ENCODE measurements around the gene KRT4.

Gene KRT4

GRCh38 chr12:52805000-52805399, 8.9 kb downstream of the KRT4 start:
- DNase-seq (ENCODE audit: low spot score) = no peak
- in situ Hi-C loops (cut with MboI; ENCODE audit: low sequenced_read_pairs, unreplicated experiment) = no loop called here
- no peak for TF ChIP-seq CTCF (IDR thresholded peaks at IDR 0.05; ENCODE audit: borderline replicate concordance, control extremely low read depth, extremely low read depth, insufficient read depth, missing control alignments)

GRCh38 chr12:52802442-52802841, 11.5 kb downstream of the KRT4 start:
- TF ChIP-seq CTCF (IDR thresholded peaks at IDR 0.05; ENCODE audit: borderline replicate concordance, control extremely low read depth, extremely low read depth, insufficient read depth, missing control alignments) = no peak
- DNase-seq (ENCODE audit: low spot score) = no peak
- in situ Hi-C loops (cut with MboI; ENCODE audit: low sequenced_read_pairs, unreplicated experiment) = no loop called here

- TF ChIP-seq CTCF (IDR thresholded peaks at IDR 0.05; ENCODE audit: borderline replicate concordance, control extremely low read depth, extremely low read depth, insufficient read depth, missing control alignments) = no peak
- no peak for DNase-seq (ENCODE audit: low spot score)
Observed at GRCh38 chr12:52801773-52802172, 12.1 kb downstream of the KRT4 start.

GRCh38 chr12:52800259-52800917, 13.5 kb downstream of the KRT4 start:
- no peak for DNase-seq (ENCODE audit: low spot score)
- TF ChIP-seq CTCF (IDR thresholded peaks at IDR 0.05; ENCODE audit: borderline replicate concordance, control extremely low read depth, extremely low read depth, insufficient read depth, missing control alignments) = no peak
- in situ Hi-C loops (cut with MboI; ENCODE audit: low sequenced_read_pairs, unreplicated experiment) = no loop called here

More at GRCh38 chr12:52801773-52802172, 12.1 kb downstream of the KRT4 start:
- in situ Hi-C loops (cut with MboI; ENCODE audit: low sequenced_read_pairs, unreplicated experiment) = no loop called here

GRCh38 chr12:52799505-52800211, 14.3 kb downstream of the KRT4 start:
- in situ Hi-C loops (cut with MboI; ENCODE audit: low sequenced_read_pairs, unreplicated experiment) = no loop called here
- DNase-seq (ENCODE audit: low spot score) = no peak
- TF ChIP-seq CTCF (IDR thresholded peaks at IDR 0.05; ENCODE audit: borderline replicate concordance, control extremely low read depth, extremely low read depth, insufficient read depth, missing control alignments) = no peak

GRCh38 chr12:52798671-52799504, 15.0 kb downstream of the KRT4 start:
- no peak for DNase-seq (ENCODE audit: low spot score)
- in situ Hi-C loops (cut with MboI; ENCODE audit: low sequenced_read_pairs, unreplicated experiment) = no loop called here

More at GRCh38 chr12:52798671-52799504, 15.0 kb downstream of the KRT4 start:
- TF ChIP-seq CTCF (IDR thresholded peaks at IDR 0.05; ENCODE audit: borderline replicate concordance, control extremely low read depth, extremely low read depth, insufficient read depth, missing control alignments) = no peak

All from GM13976 (cell line).